Sigmoid colon (tissue), 3 donors: ENCODE data around the gene TRPM1.

ENCODE experiments used
- POLR2A ChIP-seq, 2 donors: fragments of 450-650 bp; IDR thresholded peaks; one replicate each; pipeline ENCODE4 v1.6.1; 2016; ENCODE audit warnings: antibody characterized with exemption in 2 of 2, mild to moderate bottlenecking in 2 of 2, moderate library complexity in 2 of 2
- TF ChIP-seq, protein P1 (sequence below), 4 experiments: fragments of 450-650 bp in 3 of 4; fragments of 200-600 bp in 1 of 4; IDR thresholded peaks; one replicate each; pipeline ENCODE4 v1.5.1; 2016 to 2019; ENCODE audit warnings: antibody characterized with exemption in 4 of 4, mild to moderate bottlenecking in 3 of 4, moderate library complexity in 2 of 4

DNA sequence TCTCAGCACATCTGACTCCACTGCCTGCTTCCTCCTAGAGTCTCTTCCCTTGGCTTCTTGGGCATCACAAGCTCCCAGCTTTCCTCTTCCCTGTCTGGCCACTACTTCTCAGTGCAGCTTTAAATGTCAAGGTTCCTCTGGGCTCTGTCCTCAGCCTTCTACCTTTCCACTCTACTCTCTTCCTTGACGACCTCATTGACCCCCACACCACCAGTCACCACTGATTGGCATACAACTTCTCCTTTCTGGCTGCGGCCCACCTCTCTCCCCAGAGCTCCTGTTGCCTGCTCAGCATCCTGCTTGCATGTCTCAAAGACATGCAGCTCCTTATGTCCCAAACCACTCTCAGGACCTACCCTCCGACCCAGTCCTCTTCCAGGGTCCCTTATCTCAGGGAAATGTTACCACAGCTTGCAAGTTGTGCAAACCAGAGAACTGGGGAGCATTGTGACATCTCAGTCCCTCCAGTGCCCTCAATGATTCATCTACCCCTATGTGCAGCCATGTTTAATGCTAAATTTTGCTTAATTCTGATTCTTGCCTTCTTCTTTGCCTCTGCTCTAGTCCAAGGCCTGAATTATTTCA lies 49.9 kb downstream of the TRPM1 start:
- TF ChIP-seq, protein P1, sequence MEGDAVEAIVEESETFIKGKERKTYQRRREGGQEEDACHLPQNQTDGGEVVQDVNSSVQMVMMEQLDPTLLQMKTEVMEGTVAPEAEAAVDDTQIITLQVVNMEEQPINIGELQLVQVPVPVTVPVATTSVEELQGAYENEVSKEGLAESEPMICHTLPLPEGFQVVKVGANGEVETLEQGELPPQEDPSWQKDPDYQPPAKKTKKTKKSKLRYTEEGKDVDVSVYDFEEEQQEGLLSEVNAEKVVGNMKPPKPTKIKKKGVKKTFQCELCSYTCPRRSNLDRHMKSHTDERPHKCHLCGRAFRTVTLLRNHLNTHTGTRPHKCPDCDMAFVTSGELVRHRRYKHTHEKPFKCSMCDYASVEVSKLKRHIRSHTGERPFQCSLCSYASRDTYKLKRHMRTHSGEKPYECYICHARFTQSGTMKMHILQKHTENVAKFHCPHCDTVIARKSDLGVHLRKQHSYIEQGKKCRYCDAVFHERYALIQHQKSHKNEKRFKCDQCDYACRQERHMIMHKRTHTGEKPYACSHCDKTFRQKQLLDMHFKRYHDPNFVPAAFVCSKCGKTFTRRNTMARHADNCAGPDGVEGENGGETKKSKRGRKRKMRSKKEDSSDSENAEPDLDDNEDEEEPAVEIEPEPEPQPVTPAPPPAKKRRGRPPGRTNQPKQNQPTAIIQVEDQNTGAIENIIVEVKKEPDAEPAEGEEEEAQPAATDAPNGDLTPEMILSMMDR (IDR thresholded peaks at IDR 0.05), result no peak
- no peak for TF ChIP-seq POLR2A (IDR thresholded peaks at IDR 0.05)
